Measurements from ENCODE around the gene SUFU. TPM values are rescaled to one million over a fixed set of nuclear protein-coding genes. Genes with fewer than 3 reads are reported as not detected.

The SUFU gene
- total and polyA plus RNA-seq, 2 of the 13 experiments (the other 11 are each of a cell fraction or from before 2014, with no cell fraction given), result 2.9 to 5.5 TPM

GRCh38 chr10:102599565-102600327, 96.0 kb downstream of the SUFU start (continued):
- TF ChIP-seq ZNF574 (CRISPR knock-in tag; IDR thresholded peaks at IDR 0.05) (peak; percentile 79), GABPA (IDR thresholded peaks at IDR 0.05; ENCODE audit: low read depth, low read length) (no peak), GABPA (CRISPR knock-in tag; IDR thresholded peaks at IDR 0.05; ENCODE audit: low read depth) (peak; percentile 61; the same call in 1 of the 2 replicates), MEF2D (CRISPR knock-in tag; IDR thresholded peaks at IDR 0.05) (peak; percentile 9; the same call in 1 of the 2 replicates), TEF (CRISPR knock-in tag; IDR thresholded peaks at IDR 0.05) (no peak), ZNF737 (CRISPR knock-in tag; IDR thresholded peaks at IDR 0.05; ENCODE audit: borderline replicate concordance) (no peak), PHF8 (CRISPR knock-in tag; IDR thresholded peaks at IDR 0.05) (peak; percentile 23; the same call in 1 of the 2 replicates), ATF5 (CRISPR knock-in tag; IDR thresholded peaks at IDR 0.05; ENCODE audit: low read depth) (no peak), TBX3 (IDR thresholded peaks at IDR 0.05; ENCODE audit: borderline replicate concordance) (peak; percentile 88), IRF2 (CRISPR knock-in tag; IDR thresholded peaks at IDR 0.05) (peak; percentile 64; the same call in 1 of the 2 replicates), KMT2A (CRISPR knock-in tag; IDR thresholded peaks at IDR 0.05) (peak; percentile 40; the same call in 1 of the 2 replicates), ZNF75D (CRISPR knock-in tag; IDR thresholded peaks at IDR 0.05; ENCODE audit: borderline replicate concordance) (no peak), PCBP2 (optimal IDR thresholded peaks at IDR 0.05; ENCODE audit: low read depth, low read length, poor library complexity, severe bottlenecking) (no peak), SIX4 (CRISPR knock-in tag; IDR thresholded peaks at IDR 0.05) (no peak), JUNB (CRISPR knock-in tag; IDR thresholded peaks at IDR 0.05; ENCODE audit: borderline replicate concordance) (no peak; the same call in 1 of the 2 replicates), THAP7 (CRISPR knock-in tag; IDR thresholded peaks at IDR 0.05) (no peak), ZNF740 (CRISPR knock-in tag; IDR thresholded peaks at IDR 0.05) (0 out of 2 replicates have a peak, but pooled peaks have one; percentile 57), E2F5 (CRISPR knock-in tag; conservative IDR thresholded peaks at IDR 0.05) (no peak), NFE2 (CRISPR knock-in tag; IDR thresholded peaks at IDR 0.05) (no peak), HCFC1 (IDR thresholded peaks at IDR 0.05; ENCODE audit: low read depth, low read length) (no peak), KDM5B (CRISPR knock-in tag; IDR thresholded peaks at IDR 0.05; ENCODE audit: borderline replicate concordance) (peak; percentile 51; the same call in 1 of the 2 replicates), ZFP36L1 (CRISPR knock-in tag; IDR thresholded peaks at IDR 0.05) (no peak), HNF4A (CRISPR knock-in tag; IDR thresholded peaks at IDR 0.05) (peak; percentile 73), ZNF225 (CRISPR knock-in tag; IDR thresholded peaks at IDR 0.05) (peak; percentile 20; the same call in 1 of the 2 replicates), ETV5 (CRISPR knock-in tag; IDR thresholded peaks at IDR 0.05; ENCODE audit: borderline replicate concordance) (peak; percentile 88; the same call in 1 of the 2 replicates)

Data from HepG2 (cell line).